Activated T-cell treated with anti-CD3 and anti-CD28 coated beads for 48 hours (primary cell): ENCODE measurements around the gene RACGAP1.
A peak's percentile ranks its signal among the peaks of the same experiment; 100 is the strongest.
"Not testable (repeated sequence)": the region's sequence is repeated elsewhere in the genome, so short reads cannot be mapped to it uniquely, and the experiment has no call there.

Source experiments
- DNase-seq: peaks from one replicate; pipeline ENCODE4 v3.0.0-alpha.2; 2020; ENCODE audit warnings: low read depth

Gene RACGAP1

GRCh38 chr12:50055831-50056638 lies 30.7 kb upstream of the RACGAP1 start:
- peak; percentile 60 for DNase-seq

- DNase-seq: no peak
Observed at GRCh38 chr12:50053583-50053982, 28.3 kb upstream of the RACGAP1 start.

GRCh38 chr12:50052964-50053363 lies 27.7 kb upstream of the RACGAP1 start:
- no peak for DNase-seq

GRCh38 chr12:50052544-50052943 lies 27.2 kb upstream of the RACGAP1 start:
- DNase-seq: no peak

- no peak for DNase-seq
Observed at GRCh38 chr12:50051101-50051806, 26.0 kb upstream of the RACGAP1 start.

- DNase-seq: no peak
Observed at GRCh38 chr12:50050410-50051098, 25.3 kb upstream of the RACGAP1 start.

GRCh38 chr12:50050119-50050385 lies 24.8 kb upstream of the RACGAP1 start:
- DNase-seq: no peak

- DNase-seq: no peak
Observed at GRCh38 chr12:50049254-50050118, 24.2 kb upstream of the RACGAP1 start.

- no peak for DNase-seq
Observed at GRCh38 chr12:50047693-50048250, 22.5 kb upstream of the RACGAP1 start.

- DNase-seq: no peak
Observed at GRCh38 chr12:50043854-50044253, 18.6 kb upstream of the RACGAP1 start.

GRCh38 chr12:50043308-50043707 lies 18.0 kb upstream of the RACGAP1 start:
- DNase-seq: no peak

GRCh38 chr12:50042693-50043092 lies 17.4 kb upstream of the RACGAP1 start:
- no peak for DNase-seq

- DNase-seq: no peak
Observed at GRCh38 chr12:50041962-50042361, 16.7 kb upstream of the RACGAP1 start.

GRCh38 chr12:50041062-50041860 lies 16.0 kb upstream of the RACGAP1 start:
- DNase-seq: no peak

- DNase-seq: no peak
Observed at GRCh38 chr12:50040657-50041056, 15.4 kb upstream of the RACGAP1 start.

GRCh38 chr12:50039151-50039835 lies 14.0 kb upstream of the RACGAP1 start:
- peak; percentile 84 for DNase-seq

GRCh38 chr12:50038336-50038735 lies 13.0 kb upstream of the RACGAP1 start:
- no peak for DNase-seq

- no peak for DNase-seq
Observed at GRCh38 chr12:50032854-50033581, 7.7 kb upstream of the RACGAP1 start.

GRCh38 chr12:50032515-50032853 lies 7.2 kb upstream of the RACGAP1 start:
- no peak for DNase-seq

GRCh38 chr12:50030449-50030848 lies 5.2 kb upstream of the RACGAP1 start:
- DNase-seq: not testable (repeated sequence)
